ENCODE measurements around the gene ZBTB3.
"Not testable (repeated sequence)": the region's sequence is repeated elsewhere in the genome, so short reads cannot be mapped to it uniquely, and the experiment has no call there.

ZBTB3 gene

DNA sequence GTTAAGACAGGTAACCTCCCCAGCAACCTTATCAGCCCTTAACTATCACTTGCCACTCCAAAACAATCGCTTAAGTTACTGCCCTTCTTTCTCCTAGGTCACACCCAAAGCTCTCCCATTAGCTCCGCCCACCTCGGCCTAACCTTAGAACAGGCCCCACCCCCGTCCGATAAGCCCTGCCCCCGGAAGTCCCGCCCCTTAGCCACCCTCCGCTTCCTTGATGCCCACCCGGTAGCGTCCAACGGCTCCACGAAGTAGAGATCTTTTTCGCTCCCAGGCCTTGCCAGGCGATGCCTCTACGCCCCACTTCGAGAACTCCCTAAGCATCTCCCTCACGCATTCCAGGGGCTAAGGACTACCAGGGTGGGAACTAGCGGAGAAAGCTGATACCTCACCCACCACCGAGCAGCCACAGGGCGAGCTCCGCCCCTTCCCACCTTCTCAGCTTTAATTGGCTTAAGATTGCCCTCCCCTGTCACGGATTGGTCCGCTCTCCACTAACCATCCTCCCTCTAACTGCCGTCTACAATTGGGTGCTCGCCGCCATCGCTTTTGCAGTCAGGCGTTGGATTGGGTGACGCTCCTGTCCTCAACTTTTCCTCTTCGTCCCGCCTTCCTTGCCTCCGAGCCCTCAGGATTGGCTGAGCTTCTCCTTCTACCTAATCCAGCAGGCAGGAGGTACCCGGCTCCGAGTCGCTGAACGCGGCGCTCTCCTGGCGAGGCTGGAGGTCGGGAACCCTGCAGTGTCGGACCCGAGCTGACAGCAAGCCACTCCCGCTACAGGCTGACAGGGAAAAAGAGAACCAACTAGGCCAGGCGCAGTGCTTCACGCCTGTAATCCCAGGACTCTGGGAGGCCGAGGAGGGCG lies at the start of gene ZBTB3:
Gene ZBTB3, minus strand, starts transcription at position 425 of the 868 bp plus-strand sequence. CDS start 496 bp downstream, outside the sequence.
- peak; percentile 92 to 95 (median 95) for DNase-seq (ENCODE audit: low read depth in 3 of 3)

DNA sequence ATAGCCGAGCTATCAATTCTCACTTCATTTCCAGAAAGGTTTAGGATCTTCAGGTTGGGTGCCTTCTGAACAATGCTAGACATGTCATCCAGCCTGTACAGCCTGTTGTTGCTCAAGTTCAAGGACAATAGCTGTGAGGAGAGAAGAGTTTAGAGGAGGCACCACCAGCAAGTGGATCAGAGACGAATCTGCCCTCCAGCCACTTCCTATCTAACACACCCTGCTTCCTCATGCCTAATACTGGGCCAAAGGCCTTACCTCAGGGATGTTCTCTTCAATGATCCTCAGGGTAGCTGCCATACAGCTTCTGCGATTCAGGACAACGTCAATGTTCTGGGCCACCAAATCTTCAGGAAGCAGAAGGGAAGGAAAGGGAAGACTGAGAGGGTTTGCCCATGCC lies 47.1 kb upstream of the ZBTB3 start:
- no peak for DNase-seq (ENCODE audit: low read depth in 3 of 3)

DNA sequence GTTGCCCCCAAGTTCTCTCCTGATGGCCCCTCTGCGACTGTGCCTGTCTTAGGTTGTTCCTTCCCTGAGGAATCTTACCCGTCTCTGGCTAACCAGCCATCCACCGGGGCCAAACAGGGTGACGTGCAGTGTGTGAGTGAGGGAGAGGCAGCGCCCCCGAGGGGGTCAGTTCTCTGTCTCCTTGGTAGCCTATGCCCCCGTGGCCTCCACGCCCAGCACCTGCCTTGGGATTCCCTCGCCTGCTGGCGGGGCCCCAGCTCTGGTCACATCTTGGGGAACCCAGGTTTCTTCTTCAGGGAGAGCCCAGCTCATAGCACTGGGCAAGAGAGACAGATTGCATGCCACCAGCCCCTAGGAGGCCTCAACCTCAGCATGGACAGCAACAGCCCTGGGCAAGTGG lies 45.5 kb upstream of the ZBTB3 start:
- no peak for DNase-seq (ENCODE audit: low read depth in 3 of 3)

DNA sequence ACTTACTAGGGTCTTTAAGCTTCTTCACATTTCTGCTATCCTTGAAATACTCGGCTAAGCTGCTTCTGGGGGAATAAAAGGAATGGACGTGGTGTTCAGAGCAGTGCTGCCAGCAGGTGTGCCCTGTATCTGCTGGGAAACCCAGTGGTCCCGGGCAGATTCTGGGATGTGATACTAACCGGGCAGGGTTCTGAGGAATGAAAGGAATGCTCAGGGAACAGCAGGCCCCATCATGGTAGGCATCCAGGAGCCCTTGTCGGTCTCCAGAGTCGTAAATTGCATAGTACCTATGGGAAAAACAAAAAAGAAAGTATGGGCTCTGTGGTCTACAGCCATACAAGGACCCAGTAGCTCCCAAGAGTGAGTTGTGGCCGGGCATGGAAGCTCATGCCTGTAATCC lies 42.3 kb upstream of the ZBTB3 start:
- no peak for DNase-seq (ENCODE audit: low read depth in 3 of 3)

DNA sequence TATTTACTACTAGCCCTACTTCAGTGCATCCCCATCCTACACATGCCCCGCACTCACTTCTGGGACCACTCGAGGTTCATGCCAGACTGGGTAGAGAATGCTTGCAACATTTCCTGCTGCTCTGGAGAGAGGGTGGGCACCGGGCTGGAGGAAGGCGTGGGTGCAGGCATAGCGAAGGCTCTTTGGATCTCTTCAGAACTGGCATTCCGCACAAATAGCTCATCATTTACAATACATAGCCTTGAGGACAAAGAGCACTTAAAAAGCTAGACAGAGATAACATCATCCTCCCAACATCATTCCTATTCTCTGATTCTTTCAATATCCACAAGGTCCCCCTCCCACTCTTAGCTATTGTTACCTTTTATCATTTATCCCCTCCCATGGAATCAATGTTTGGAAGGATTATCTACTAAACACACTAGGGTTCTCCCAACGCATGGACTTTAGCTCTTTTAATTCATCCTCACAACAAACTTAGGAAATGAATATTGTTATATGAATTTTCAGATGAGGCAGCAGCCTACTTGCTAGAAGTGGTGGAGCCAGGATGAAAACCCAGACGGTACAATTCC lies 40.3 kb upstream of the ZBTB3 start:
- DNase-seq (ENCODE audit: low read depth in 3 of 3): no peak

DNA sequence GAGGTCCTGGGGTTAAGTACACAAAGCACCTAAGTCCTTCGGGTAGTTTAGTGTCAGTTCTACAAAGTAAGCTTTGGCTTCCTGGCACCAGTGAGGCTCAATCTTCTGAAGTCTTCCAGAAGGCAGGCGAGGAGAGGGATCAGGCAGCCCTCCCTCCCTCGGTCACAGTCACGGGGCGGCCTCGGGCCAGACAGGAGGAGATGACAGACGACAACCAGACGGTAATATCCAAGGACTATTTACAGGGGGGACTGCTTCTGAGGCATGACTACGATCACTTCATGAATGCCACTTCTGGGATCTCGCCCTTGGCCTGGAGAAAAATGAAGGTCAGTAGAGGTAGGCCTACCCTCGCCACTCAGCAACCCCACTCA lies 38.2 kb upstream of the ZBTB3 start:
- no peak for DNase-seq (ENCODE audit: low read depth in 3 of 3)

DNA sequence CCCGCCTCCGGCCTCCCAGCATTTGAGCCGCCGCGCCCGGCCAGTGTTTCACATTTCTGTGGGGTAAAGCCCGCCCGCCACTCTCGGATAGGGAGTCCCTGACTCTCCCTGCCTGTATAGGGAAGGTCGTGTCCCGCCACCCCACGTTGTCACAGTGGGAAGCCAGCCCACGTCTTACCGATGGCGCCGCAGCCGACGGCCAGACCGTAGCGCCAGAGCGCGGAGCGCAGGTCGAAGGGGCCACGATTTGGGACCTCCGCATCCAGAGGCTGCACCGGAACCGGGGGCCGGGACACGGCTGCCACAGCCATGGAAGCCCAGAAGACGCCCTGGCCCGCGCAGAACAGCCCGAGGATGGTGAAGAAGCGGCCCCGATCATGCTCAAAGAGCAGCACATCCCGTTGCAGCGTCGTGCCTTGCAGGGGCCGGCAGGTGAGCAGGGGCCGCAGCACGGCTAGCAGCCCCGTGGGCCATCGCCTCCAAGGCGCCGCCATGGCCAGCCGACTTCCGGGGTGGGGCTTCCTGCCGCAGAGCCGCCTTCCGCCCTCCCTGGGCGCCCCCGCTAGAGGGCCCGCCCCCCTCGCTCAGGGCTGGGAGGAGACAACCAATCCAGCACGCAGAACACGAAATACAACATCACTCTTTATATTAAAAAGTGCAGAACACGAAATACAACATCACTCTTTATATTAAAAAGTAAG lies 37.7 kb upstream of the ZBTB3 start, which contains the start of gene TMEM223:
Gene TMEM223, minus strand, starts transcription at position 506 of the 701 bp plus-strand sequence. Its CDS starts 12 bp downstream, at position 494.
- peak; percentile 81 to 90 (median 85) for DNase-seq (ENCODE audit: low read depth in 3 of 3)

DNA sequence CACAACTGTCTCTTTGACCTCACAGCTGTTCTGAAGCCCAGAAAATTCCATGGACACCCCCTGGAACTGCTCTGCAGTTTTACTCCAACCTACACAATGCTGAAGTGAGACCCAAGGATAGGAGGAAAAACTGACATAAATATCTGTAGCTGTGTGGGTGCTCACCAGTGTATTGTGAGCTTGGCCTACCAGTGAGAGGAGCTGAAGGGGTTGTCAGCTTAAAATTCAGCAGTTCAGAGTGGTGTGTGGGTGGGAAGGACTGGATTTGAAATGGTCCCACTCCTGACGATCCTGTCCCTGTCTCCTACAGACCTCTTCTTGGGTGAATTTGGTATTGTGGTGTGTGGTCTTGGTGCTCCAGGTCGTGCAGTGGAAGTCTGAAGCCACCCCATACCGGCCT lies 35.6 kb upstream of the ZBTB3 start:
- no peak for DNase-seq (ENCODE audit: low read depth in 3 of 3)

DNA sequence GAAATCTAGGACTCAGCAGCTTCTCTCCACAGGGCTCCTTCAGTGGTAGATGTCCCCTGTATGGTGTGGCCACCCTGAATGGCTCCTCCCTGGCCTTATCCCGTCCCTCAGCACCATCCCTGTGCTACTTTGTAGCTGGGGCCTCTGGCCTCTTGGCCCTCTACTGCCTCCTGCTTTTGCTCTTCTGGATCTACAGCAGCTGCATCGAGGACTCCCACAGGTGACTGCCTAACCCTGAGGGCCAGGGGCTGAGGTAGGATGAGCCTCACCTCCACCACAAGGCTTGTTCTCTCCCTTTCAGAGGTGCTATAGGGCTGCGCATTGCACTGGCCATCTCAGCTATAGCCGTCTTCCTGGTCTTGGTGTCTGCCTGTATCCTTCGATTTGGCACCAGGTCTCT lies 35.0 kb upstream of the ZBTB3 start:
- no peak for DNase-seq (ENCODE audit: low read depth in 3 of 3)

DNA sequence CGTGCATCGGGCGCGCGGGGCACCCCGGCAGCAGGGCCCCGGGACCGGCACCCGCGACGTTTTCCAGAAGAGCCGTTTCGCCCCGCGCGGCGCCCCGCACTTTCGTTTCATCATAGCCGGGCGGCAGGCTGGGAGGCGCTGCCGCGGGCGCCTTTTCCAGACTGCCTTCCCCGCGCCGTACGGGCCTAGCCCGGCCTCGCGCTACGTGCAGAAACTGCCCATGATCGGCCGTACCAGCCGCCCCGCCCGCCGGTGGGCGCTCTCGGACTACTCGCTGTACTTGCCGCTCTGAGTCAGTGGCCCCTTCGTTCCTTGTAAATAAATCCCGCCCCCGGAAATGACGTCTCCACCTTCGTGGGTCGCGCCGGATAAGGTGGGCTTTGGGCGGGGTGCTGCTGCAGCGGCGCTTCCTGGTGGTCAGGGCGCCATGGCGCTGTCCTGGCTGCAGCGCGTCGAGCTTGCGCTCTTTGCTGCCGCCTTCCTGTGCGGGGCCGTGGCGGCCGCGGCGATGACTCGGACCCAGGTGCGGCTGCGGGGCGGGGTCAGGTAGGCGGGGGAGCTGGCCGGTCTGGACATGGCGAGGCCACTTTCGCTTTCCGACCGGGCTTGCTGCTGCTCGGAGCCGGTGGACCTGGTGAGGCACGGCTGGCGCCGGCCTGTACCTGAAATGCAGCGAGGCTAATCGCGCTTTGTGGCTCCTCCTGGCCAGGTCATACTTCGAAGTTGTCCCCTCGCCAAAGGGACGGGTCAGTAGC lies 33.2 kb upstream of the ZBTB3 start, which contains the start of gene TMEM179B:
Gene TMEM179B, plus strand, starts transcription at position 398 of the 755 bp plus-strand sequence. Its CDS starts 30 bp downstream, at position 428.
- DNase-seq (ENCODE audit: low read depth in 3 of 3): peak; percentile 98 to 99 (median 99)

DNA sequence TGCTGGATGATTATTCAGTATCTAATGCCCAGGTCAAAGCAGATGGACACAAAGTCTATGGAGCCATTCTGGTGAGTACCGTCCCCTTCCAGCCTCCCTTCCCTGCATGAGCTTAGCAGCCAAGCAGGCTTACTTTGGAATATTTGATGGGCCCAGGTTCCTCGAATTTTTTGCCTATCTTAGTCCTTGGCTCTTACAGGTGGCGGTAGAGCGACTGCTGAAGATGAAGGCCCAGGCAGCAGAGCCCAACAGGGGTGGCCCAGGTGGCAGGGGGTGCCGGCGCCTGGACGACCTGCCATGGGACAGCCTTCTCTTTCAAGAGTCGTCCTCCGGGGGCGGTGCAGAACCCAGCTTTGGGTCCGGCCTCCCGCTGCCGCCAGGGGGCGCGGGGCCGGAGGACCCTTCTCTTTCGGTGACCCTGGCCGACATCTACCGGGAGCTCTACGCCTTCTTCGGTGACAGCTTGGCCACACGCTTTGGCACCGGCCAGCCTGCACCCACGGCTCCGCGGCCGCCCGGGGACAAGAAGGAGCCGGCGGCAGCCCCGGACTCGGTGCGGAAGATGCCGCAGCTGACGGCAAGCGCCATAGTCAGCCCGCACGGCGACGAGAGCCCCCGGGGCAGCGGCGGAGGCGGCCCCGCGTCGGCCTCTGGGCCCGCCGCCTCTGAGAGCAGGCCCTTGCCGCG lies 32.5 kb upstream of the ZBTB3 start:
- peak; percentile 71 to 81 (median 74) for DNase-seq (ENCODE audit: low read depth in 3 of 3)

DNA sequence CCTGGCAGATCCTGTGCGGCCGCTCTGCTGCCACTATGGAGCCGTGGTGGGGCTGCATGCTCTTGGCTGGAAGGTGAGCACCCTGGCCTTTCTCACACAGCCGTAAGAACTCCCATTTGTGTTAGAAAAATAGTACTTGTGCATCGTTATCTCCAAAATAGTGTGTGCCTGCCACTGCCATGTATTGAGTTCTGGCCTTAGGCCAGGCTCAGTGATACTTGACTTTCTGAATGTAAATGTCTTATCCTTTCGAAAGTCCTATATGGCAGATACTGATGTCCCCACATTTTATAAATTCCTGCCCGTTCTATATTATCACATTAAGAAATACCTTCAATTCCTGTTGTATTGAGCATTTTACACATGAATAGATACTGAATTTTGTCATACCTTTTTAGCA lies 28.8 kb upstream of the ZBTB3 start:
- DNase-seq (ENCODE audit: low read depth in 3 of 3): no peak

DNA sequence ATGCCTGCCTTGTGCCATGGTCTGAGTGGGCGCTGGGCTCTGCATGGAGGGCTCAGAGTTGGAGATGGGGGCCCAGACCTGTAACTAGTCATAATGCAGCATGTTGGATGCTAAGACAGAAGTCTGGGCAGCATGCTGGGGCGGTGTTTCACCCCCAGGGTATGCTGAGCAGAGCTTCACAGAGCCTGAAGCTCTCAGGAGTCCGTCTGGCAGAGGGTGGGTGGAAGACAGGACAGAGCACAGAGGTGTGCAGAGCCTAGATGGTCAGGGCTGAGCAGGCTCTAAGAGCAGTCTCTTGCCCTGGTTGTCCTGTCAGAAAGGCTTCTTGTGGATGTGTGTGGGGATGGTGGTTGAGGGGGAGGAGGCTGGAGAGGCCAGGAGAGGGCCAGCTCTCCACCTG lies 24.5 kb upstream of the ZBTB3 start:
- no peak for DNase-seq (ENCODE audit: low read depth in 3 of 3)

DNA sequence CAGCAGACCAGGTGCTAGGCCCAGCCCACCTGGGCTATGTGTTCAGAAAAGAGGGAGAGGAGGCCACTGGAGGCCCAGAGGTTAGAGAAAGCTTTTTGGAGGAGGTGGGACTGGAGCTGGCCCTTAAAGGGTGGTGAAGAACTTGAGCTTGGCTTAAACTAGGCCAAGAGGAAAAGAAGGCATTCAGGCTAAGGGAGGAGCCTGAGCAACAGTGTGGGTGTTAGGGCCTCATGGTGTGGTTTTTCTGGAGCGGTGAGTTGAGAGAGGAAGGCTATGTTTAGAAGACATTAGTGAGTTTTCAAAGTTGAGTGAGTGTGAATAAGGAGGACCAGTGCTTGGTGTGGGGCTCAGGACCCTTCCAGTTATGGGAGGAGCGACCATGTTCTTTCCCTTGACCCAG lies 23.4 kb upstream of the ZBTB3 start:
- no peak for DNase-seq (ENCODE audit: low read depth in 3 of 3)

DNA sequence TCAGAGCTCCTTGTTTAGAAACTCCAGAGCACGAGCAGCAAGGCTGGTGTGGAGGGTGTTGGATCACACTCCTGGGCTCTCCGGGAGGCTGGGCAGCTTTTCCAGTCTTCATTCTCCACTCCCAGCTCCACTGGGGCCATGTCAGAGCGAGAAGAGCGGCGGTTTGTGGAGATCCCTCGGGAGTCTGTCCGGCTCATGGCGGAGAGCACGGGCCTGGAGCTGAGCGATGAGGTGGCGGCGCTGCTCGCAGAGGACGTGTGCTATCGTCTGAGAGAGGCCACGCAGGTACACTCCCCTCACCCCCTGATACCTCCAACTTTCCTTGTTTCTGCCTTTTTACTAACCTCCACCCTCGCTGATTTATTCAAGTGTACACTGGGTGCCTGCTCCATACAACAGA lies 21.7 kb upstream of the ZBTB3 start:
- DNase-seq (ENCODE audit: low read depth in 3 of 3): no peak

DNA sequence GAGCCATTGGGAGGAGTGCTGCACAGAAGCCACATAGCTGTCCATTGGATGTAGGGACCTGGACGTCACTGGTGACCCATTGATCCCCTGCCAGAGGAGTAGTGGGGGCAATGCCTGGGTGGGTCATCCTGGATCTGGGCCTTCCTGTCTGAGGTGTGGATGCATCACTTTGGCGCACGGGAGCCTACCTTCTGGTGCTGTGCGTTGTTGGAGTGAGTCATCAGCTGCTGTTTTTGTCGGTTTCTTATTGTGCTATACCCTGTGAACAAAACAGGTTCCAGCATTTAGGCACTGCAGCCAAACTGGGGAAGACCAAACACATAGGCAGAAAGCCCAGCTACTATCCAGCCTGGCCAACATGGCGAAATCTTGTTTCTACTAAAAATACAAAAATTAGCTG lies 20.4 kb upstream of the ZBTB3 start:
- DNase-seq (ENCODE audit: low read depth in 3 of 3): no peak

DNA sequence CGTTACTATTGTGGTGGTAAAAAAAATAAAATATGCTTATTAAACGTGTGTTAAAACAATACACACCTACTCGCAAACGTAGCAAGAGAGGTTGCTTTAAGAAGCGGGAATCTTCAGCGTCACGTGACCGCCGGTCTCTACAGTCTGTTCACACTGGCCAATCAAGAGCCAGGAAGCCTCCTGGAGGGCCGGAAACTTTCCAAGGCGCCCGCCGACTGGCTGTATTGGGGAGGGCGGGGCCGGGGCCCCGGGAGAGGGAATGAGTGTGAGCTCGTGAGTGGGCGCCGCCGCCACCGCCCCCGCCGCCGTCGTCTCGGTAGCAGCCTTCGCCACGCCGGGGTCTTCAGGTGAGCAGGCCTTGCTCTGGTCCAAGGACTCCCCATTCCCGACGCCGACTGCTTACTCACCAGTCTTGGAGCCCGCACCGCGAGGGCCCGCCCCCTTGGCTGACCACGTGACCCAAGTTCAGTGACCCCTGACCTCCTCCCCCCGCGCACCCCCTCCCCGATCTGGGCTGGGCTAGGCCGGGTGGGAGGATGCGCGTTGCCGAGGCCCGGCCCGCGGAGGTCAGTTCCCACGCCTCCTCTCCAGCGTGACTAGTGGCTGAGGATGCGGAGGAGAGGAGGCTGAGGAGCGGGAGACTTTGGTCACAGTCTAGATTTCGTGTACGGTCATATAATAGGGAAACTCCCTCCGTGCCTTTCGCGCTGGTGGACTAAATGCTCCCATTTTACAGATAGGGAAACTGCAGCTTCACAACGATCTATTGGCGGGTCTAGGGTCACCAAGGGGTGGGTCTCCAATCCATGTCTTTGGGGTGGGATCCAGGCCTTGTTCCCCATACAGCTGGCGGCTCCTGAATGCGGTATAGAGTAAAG lies 17.4 kb upstream of the ZBTB3 start, which contains the start of gene TAF6L:
Gene TAF6L, plus strand, starts transcription at position 253 of the 878 bp plus-strand sequence. CDS start 4,388 bp downstream, outside the sequence.
- DNase-seq (ENCODE audit: low read depth in 3 of 3): peak; percentile 86 to 96 (median 88)

DNA sequence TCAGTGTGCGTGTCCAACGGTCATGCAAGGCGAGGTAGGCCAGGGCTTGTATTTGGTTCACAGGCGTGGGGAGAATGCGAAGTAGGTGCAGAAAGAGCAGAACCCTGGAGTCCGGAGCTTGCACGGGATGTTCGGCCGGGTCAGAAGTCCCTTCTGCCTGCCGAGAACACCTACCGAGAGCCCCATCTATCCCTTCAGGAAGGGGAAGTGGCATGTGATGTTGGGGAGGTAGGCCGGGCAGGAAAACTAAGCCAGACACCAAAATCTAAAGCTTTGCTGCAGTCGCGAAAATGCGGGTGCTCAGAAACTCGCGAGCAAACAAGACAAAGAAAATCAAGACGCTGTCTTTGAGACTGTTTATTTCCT lies 16.8 kb upstream of the ZBTB3 start:
- no peak for DNase-seq (ENCODE audit: low read depth in 3 of 3)

DNA sequence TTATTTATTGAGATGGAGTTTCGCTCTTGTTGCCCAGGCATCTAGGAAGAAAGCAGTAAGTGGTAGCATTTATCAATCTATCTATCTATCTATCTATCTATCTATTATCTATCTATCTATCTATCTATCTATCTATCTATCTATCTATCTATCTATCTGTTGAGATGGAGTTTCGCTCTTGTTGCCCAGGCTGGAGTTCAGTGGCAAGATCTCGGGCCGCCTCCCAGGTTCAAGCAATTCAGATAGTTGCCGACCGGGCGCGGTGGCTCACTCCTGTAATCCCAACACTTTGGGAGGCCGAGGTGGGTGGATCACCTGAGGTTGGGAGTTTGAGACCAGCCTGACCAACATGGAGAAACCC lies 6.9 kb upstream of the ZBTB3 start:
- not testable (repeated sequence) for DNase-seq (ENCODE audit: low read depth in 3 of 3)

Data from stimulated activated CD4-positive, alpha-beta T cell treated with anti-CD3 and anti-CD28 coated beads, TNF-alpha, amount 100 ng/mL, for 24 hours (primary cell).